T-helper 1 cell treated with Interleukin-12 subunit alpha and Interleukin-12 subunit beta and Interleukin-4 antibody, amounts not matched to agents 30 μg/mL and 1 μg/mL, for 36 hours (primary cell): ENCODE data around the gene S100A3.

Source experiments
- H3K27ac Mint-ChIP-seq: one replicate; pipeline ENCODE4 v1.8.0; 2021; ENCODE audit warnings: mild to moderate bottlenecking, mixed read lengths
- H3K27me3 Mint-ChIP-seq: one replicate; pipeline ENCODE4 v1.8.0; 2021; ENCODE audit warnings: low read depth, mixed read lengths
- H3K36me3 Mint-ChIP-seq: one replicate; pipeline ENCODE4 v1.8.0; 2021; ENCODE audit warnings: low read depth, mixed read lengths
- H3K4me1 Mint-ChIP-seq: one replicate; pipeline ENCODE4 v1.8.0; 2021; ENCODE audit warnings: low read depth, mixed read lengths
- H3K4me3 Mint-ChIP-seq: one replicate; pipeline ENCODE4 v1.8.0; 2021; ENCODE audit warnings: mild to moderate bottlenecking, moderate library complexity, mixed read lengths
- H3K9me3 Mint-ChIP-seq: one replicate; pipeline ENCODE4 v1.8.0; 2021; ENCODE audit warnings: mixed read lengths

The S100A3 gene

DNA sequence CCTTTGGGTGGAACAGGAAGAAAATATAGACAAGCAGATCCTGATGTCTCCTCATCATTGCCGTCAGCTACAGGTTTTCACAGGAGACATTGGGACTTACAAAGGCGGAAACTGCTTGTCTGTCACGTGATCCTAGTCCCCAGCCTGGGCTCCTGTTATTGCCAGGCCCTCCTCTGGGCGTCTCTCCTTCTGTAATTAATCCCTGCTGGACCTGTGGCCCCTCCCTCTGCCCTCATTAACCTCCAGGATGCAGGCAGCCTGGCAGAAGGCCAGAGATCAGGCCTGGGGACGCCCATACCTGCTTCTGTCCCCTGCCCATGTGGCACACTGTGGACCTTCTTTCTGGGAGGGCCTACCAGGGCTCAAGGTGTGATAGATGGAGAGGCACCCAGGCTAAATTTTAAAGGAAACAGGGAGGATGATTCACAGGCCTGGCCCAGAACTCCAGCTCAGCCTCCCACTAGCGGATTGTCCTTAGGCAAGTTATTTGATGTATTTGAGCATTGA lies 10.7 kb downstream of the S100A3 start:
- Mint-ChIP-seq H3K4me3 (no peak overlapping the region), H3K36me3 (peaks cover 39% of the 10 kb centered on the region), H3K9me3 (no peaks in the 10 kb centered on the region)

GRCh38 chr1:153537376-153537730 lies 11.7 kb downstream of the S100A3 start:
- Mint-ChIP-seq H3K4me3 (no peak overlapping the region), H3K27ac (peak overlapping the region; percentile 52), H3K9me3 (no peaks in the 10 kb centered on the region), H3K4me1 (peaks cover 70% of the 10 kb centered on the region), H3K27me3 (no peaks in the 10 kb centered on the region), H3K36me3 (peaks cover 38% of the 10 kb centered on the region)

More for the DNA sequence above, 10.7 kb downstream of the S100A3 start:
- Mint-ChIP-seq H3K27me3 (no peaks in the 10 kb centered on the region), H3K4me1 (peaks cover 70% of the 10 kb centered on the region), H3K27ac (peak overlapping the region; percentile 63)

DNA sequence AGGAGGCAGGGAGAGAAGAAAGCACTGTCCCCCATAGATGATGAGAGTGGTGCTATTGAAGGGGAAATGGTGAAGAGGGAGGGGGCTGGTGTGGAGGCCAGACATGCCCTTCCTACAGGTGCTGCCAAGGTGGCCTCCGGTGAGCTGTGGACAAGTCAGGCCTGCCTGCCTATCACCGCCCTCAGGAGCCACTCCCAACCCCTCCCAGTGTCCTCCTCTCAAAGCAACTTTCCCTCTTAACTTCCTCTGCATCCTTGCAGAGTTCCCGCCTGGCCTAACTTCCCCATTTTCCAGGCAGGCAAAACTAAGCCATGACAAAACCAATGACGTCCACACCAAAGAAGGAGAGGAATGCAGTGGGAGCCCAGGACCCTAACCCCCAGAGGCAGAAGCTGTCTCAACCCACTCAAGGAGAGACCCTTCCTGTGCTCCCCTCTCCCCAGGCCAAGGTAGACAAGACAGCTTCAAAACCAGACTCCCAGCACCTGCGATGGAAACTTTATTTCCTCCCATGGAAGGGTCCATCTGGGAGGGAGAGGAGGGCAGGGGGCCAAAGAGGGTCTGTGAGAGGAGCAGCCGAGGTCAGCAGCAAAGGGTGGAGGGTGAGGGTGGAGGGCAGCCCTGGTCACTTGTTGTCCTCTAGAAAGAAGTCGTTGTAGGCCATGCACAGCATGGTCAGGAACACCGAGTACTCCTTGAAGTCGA lies 12.2 kb downstream of the S100A3 start:
- Mint-ChIP-seq H3K4me1 (peaks cover 69% of the 10 kb centered on the region), H3K4me3 (peak overlapping the region; percentile 85), H3K9me3 (no peaks in the 10 kb centered on the region), H3K36me3 (peaks cover 40% of the 10 kb centered on the region), H3K27me3 (no peaks in the 10 kb centered on the region), H3K27ac (peak overlapping the region; percentile 97)

GRCh38 chr1:153536012-153536670 lies 12.9 kb downstream of the S100A3 start:
- peaks cover 39% of the 10 kb centered on the region for H3K36me3 Mint-ChIP-seq
- peak overlapping the region; percentile 85 for H3K4me3 Mint-ChIP-seq
- peak overlapping the region; percentile 97 for H3K27ac Mint-ChIP-seq
- peaks cover 69% of the 10 kb centered on the region for H3K4me1 Mint-ChIP-seq
- no peaks in the 10 kb centered on the region for H3K9me3 Mint-ChIP-seq
- no peaks in the 10 kb centered on the region for H3K27me3 Mint-ChIP-seq

DNA sequence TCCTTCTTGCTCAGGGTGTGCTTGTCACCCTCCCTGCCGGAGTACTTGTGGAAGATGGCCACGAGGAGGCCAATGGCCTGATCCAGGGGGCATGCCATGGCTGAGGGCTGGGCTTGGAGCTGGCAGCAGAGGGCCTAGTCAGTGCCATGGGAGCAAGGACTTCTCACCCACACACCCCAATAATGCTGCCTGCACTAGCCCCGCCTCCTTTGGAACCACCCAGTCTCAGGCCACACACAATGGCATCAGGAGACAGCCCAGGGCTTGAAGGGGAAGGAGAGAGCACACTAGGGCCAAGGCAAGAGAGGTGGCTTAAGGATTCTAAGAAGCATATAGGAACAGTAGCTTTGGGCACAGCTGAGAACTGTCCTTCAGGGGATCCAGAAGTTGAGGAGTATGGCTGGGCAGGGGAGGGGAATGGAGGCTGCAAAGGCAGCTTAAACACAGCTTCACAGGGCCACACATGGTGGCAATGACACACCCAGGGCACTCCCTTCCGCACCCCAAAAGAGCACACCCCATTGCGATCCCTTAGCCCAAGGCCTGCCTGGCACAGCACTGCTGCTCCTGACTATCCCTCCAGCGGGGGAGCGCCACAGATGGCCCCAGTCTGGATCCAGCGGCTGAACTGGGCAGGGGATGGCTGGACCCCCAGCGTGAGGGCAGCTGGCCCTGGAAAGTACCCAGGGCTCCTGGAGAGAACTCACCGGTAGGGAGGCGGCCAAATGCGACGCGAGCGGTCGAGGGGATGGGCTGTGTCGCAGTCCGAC lies 13.6 kb downstream of the S100A3 start, which contains the start of gene S100A6:
Gene S100A6 (minus strand): TSS at position 750 of the 770 bp plus-strand sequence. CDS start 652 bp downstream, at position 98.
- Mint-ChIP-seq H3K4me1 (peaks cover 66% of the 10 kb centered on the region), H3K27ac (peak within 1 kb of the TSS; percentile 98), H3K36me3 (peaks cover 39% of the 10 kb centered on the region), H3K9me3 (no peaks in the 10 kb centered on the region), H3K4me3 (peak within 1 kb of the TSS; percentile 98), H3K27me3 (no peaks in the 10 kb centered on the region)

GRCh38 chr1:153534925-153535241 lies 14.2 kb downstream of the S100A3 start:
- peak overlapping the region; percentile 98 for H3K27ac Mint-ChIP-seq
- H3K4me1 Mint-ChIP-seq = peaks cover 62% of the 10 kb centered on the region
- peaks cover 33% of the 10 kb centered on the region for H3K36me3 Mint-ChIP-seq
- H3K9me3 Mint-ChIP-seq = no peaks in the 10 kb centered on the region
- no peaks in the 10 kb centered on the region for H3K27me3 Mint-ChIP-seq
- H3K4me3 Mint-ChIP-seq = peak overlapping the region; percentile 98

GRCh38 chr1:153534226-153534924 lies 14.7 kb downstream of the S100A3 start:
- Mint-ChIP-seq H3K4me1 (peaks cover 59% of the 10 kb centered on the region), H3K4me3 (peak overlapping the region; percentile 98), H3K9me3 (no peaks in the 10 kb centered on the region), H3K36me3 (peaks cover 31% of the 10 kb centered on the region), H3K27ac (peak overlapping the region; percentile 98), H3K27me3 (no peaks in the 10 kb centered on the region)

- peak overlapping the region; percentile 96 for H3K27ac Mint-ChIP-seq
- H3K9me3 Mint-ChIP-seq = no peaks in the 10 kb centered on the region
- peaks cover 58% of the 10 kb centered on the region for H3K4me1 Mint-ChIP-seq
- H3K27me3 Mint-ChIP-seq = no peaks in the 10 kb centered on the region
- H3K4me3 Mint-ChIP-seq = peak overlapping the region; percentile 98
- H3K36me3 Mint-ChIP-seq = peaks cover 33% of the 10 kb centered on the region
Measured at GRCh38 chr1:153533689-153534201, 15.3 kb downstream of the S100A3 start.

DNA sequence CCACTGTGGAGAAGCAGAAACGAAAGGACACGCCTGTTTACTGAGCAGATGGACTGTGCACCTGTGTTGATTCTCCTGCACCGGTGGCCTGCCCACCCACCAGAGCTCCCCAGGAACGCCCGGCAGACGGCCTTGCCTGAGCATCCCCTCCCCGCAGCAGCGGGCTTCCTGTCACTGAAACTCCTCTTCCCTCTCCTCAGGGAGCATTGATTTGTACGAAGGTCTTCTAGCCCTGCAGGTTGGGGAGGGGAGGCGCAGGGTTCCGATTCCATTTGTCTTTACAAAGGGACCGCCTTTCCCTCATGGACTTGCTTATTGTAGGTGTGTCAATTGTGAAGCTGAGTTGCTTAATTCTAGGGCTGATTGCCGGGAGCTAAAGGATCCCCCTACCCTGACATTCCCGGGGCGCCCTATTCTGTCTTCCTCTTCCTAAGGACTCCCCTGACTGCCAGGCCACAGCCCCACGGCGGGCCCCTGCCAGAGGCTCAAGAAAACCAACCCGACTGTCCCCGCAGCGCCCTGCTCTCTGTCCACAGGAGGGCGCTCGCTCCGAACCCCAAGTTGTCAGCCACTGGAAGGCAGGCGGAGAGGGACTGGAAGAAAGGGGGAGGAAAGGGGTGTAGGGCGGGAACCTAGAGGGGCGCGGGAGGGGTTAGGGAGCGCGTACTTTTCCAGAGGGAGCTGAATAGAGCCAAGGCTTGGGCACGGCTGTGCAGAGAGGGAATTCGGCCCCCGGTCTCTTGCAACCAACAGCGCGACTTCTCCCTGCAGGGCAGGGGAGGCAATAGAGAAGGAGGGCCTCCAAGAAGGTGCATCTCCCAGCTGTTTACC lies 16.1 kb downstream of the S100A3 start:
- peak overlapping the region; percentile 96 for H3K27ac Mint-ChIP-seq
- H3K36me3 Mint-ChIP-seq = peaks cover 33% of the 10 kb centered on the region
- peak overlapping the region; percentile 98 for H3K4me3 Mint-ChIP-seq
- no peaks in the 10 kb centered on the region for H3K9me3 Mint-ChIP-seq
- H3K27me3 Mint-ChIP-seq = no peaks in the 10 kb centered on the region
- peaks cover 54% of the 10 kb centered on the region for H3K4me1 Mint-ChIP-seq

DNA sequence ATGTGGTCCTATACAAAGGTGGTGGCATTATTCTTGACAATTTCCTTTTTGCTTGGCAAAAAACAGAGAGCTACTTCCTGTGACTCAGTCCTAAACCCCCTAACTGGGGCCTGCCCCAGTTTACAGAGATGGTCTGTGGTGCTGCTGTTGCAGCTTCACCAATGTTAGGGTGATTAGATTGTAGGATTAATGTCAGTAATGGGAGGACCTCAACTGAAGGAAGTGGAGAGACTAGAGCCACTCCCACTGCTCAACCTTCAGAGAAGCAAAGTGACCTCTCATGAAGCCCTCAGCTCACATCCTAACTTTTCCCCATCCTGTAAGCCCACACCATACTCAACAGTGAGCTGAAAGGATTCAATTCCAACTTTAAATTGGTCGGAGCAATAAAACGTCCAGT lies 16.9 kb downstream of the S100A3 start:
- Mint-ChIP-seq H3K27ac (peak overlapping the region; percentile 96), H3K4me1 (peaks cover 53% of the 10 kb centered on the region), H3K9me3 (no peaks in the 10 kb centered on the region), H3K27me3 (no peaks in the 10 kb centered on the region), H3K36me3 (peaks cover 33% of the 10 kb centered on the region), H3K4me3 (peak overlapping the region; percentile 98)

DNA sequence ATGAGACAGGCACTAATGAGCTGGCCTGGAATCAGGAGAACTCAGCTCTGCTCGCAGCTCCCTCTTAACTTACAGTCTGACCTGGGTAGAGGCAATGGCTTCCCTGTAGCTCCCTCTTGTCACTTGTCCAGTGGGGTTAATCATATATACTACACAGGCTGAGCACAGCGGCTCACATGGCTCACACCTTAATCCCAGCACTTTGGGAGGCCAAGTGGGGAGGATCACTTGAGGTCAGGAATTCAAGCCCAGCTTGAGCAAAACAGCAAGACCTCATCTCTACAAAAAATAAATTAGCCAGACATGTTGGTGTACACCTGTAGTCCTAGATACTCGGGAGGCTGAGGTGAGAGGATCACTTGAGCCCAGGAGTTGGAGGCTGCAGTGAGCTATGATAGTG lies 17.4 kb downstream of the S100A3 start:
- Mint-ChIP-seq H3K36me3 (peaks cover 33% of the 10 kb centered on the region), H3K9me3 (no peaks in the 10 kb centered on the region), H3K4me3 (no peak overlapping the region), H3K27ac (peak overlapping the region; percentile 63), H3K27me3 (no peaks in the 10 kb centered on the region), H3K4me1 (peaks cover 50% of the 10 kb centered on the region)

DNA sequence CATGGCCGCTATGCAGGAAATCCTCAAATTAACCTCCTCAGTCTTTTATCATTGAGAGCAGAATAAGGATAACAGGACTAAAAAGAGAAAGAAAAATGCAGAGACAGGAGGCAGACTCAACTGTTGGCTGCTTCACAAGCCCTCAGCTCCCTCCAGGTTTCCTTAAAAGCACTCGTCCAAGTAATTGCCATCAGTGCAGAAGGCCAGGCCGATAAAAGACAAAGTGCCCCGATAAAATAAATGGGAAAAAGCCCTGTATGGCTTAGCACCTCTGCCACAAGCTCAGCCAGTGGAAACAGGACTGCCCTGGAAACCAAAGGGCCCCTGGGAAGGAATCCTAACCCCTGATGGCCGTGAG lies 21.4 kb downstream of the S100A3 start:
- no peaks in the 10 kb centered on the region for H3K27me3 Mint-ChIP-seq
- H3K4me1 Mint-ChIP-seq = peaks cover 25% of the 10 kb centered on the region
- H3K27ac Mint-ChIP-seq = no peak overlapping the region
- no peaks in the 10 kb centered on the region for H3K9me3 Mint-ChIP-seq
- no peak overlapping the region for H3K4me3 Mint-ChIP-seq
- H3K36me3 Mint-ChIP-seq = peaks cover 9% of the 10 kb centered on the region

DNA sequence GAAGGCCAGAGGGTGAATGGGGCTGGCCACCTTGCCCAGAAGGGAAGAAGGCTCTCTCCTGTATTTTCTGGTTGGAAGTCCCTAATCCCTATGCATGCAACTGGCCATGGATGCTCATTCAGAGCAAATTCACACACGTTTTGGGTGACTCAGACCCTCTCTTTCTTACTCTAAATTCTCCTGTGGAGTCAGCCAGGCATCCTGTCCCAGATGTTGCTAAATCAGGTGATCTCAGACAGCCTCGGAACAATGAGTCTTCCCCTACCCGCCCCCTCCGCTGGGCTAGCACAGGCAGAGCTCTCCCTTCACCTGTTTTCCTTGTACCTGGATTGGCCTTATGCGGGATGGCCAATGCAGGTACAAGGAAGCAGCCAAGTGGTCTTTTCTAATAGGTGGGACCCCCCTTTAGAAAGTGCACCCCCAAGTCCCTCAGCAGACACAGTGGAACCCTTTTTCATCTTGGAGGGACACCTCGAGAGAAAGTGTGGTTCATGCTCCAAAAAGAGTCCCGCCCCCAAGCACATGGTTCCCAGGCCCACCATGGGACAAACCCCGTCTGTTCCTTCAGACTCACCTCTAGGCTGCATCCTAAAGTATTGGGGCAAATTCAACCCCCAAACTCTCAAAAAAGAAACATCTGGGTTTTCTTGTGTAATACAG lies 21.9 kb downstream of the S100A3 start:
- Mint-ChIP-seq H3K27me3 (no peaks in the 10 kb centered on the region), H3K36me3 (peaks cover 5% of the 10 kb centered on the region), H3K4me3 (no peak overlapping the region), H3K9me3 (no peaks in the 10 kb centered on the region), H3K27ac (no peak overlapping the region), H3K4me1 (peaks cover 24% of the 10 kb centered on the region)
